Loucy (cell line): ENCODE data around the gene RIT2.

Experiments
- H2AFZ ChIP-seq: fragments of 200-600 bp; sonication (generic); 2 replicates; pipeline ENCODE4 v1.6.0; 2016; ENCODE audit warnings: antibody characterized with exemption, mild to moderate bottlenecking, low read length, moderate library complexity
- H3F3A ChIP-seq: fragments of 200-600 bp; 2 replicates; pipeline ENCODE4 v1.6.0; 2016; ENCODE audit warnings: antibody characterized with exemption, low read depth, mild to moderate bottlenecking
- H3K27me3 ChIP-seq: fragments of 200-600 bp; sonication (generic); 2 replicates; pipeline ENCODE4 v1.6.1; 2014; ENCODE audit warnings: low read length, mild to moderate bottlenecking; ENCODE audit not compliant: insufficient read depth, poor library complexity, severe bottlenecking
- H3K36me3 ChIP-seq: fragments of 200-600 bp; sonication (generic); 2 replicates; pipeline ENCODE4 v1.6.1; 2016; ENCODE audit warnings: low read length; ENCODE audit not compliant: insufficient read depth
- H3K4me1 ChIP-seq: fragments of 200-600 bp; sonication (generic); 2 replicates; pipeline ENCODE4 v1.5.1; 2014; ENCODE audit warnings: low read length, mild to moderate bottlenecking; ENCODE audit not compliant: insufficient read depth, poor library complexity, severe bottlenecking
- H3K4me2 ChIP-seq: fragments of 200-600 bp; sonication (generic); 2 replicates; pipeline ENCODE4 v1.6.0; 2014; ENCODE audit warnings: antibody characterized with exemption, low read length, low read depth, mild to moderate bottlenecking; ENCODE audit not compliant: poor library complexity, severe bottlenecking
- H3K4me3 ChIP-seq: fragments of 200-600 bp; sonication (generic); 2 replicates; pipeline ENCODE4 v1.5.1; 2014; ENCODE audit warnings: low read length, mild to moderate bottlenecking, mixed read lengths; ENCODE audit not compliant: poor library complexity, severe bottlenecking
- H3K79me2 ChIP-seq: fragments of 200-600 bp; sonication (generic); 2 replicates; pipeline ENCODE4 v1.6.1; 2014; ENCODE audit warnings: low read length; ENCODE audit not compliant: insufficient read depth
- H3K9ac ChIP-seq: fragments of 200-600 bp; sonication (generic); 2 replicates; pipeline ENCODE4 v1.6.0; 2014; ENCODE audit warnings: mild to moderate bottlenecking, low read depth, low read length, moderate library complexity; ENCODE audit not compliant: poor library complexity, severe bottlenecking
- H3K9me2 ChIP-seq: fragments of 200-600 bp; sonication (generic); replicated peaks from 2 replicates; pipeline ENCODE4 v1.6.1; 2016; ENCODE audit warnings: low read depth, low read length, mixed read lengths
- H3K9me3 ChIP-seq: fragments of 200-600 bp; sonication (generic); 2 replicates; pipeline ENCODE4 v1.6.1; 2014; ENCODE audit warnings: mild to moderate bottlenecking, antibody characterized with exemption, low read length, low read depth; ENCODE audit not compliant: insufficient read depth
- H4K20me1 ChIP-seq: fragments of 200-600 bp; sonication (generic); 2 replicates; pipeline ENCODE4 v1.6.0; 2014; ENCODE audit warnings: antibody characterized with exemption, low read length, mild to moderate bottlenecking; ENCODE audit not compliant: insufficient read depth, poor library complexity, severe bottlenecking
- EZH2phosphoT487 ChIP-seq: fragments of 200-600 bp; IDR thresholded peaks from 2 replicates; pipeline ENCODE4 v1.6.1; 2018; ENCODE audit warnings: antibody characterized with exemption, mild to moderate bottlenecking, moderate library complexity, borderline replicate concordance
- TF ChIP-seq, protein P1 (sequence below): fragments of 200-600 bp; sonication (generic); conservative IDR thresholded peaks from 2 replicates; pipeline ENCODE4 v1.5.1; 2014; ENCODE audit warnings: mild to moderate bottlenecking, antibody characterized with exemption, low read length

Gene RIT2

GRCh38 chr18:42778024-42778423 is 337.5 kb downstream of the RIT2 start:
- H2AFZ ChIP-seq = no peak overlapping the region
- TF ChIP-seq, protein P1, sequence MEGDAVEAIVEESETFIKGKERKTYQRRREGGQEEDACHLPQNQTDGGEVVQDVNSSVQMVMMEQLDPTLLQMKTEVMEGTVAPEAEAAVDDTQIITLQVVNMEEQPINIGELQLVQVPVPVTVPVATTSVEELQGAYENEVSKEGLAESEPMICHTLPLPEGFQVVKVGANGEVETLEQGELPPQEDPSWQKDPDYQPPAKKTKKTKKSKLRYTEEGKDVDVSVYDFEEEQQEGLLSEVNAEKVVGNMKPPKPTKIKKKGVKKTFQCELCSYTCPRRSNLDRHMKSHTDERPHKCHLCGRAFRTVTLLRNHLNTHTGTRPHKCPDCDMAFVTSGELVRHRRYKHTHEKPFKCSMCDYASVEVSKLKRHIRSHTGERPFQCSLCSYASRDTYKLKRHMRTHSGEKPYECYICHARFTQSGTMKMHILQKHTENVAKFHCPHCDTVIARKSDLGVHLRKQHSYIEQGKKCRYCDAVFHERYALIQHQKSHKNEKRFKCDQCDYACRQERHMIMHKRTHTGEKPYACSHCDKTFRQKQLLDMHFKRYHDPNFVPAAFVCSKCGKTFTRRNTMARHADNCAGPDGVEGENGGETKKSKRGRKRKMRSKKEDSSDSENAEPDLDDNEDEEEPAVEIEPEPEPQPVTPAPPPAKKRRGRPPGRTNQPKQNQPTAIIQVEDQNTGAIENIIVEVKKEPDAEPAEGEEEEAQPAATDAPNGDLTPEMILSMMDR = no peak
- no peak for TF ChIP-seq EZH2phosphoT487
- no peaks in the 10 kb centered on the region for H4K20me1 ChIP-seq
- no peaks in the 10 kb centered on the region for H3K4me1 ChIP-seq
- no peaks in the 10 kb centered on the region for H3F3A ChIP-seq
- no peak overlapping the region for H3K4me2 ChIP-seq
- no peak overlapping the region for H3K9ac ChIP-seq
- no peaks in the 10 kb centered on the region for H3K9me3 ChIP-seq
- no peaks in the 10 kb centered on the region for H3K9me2 ChIP-seq
- no peak overlapping the region for H3K4me3 ChIP-seq
- no peaks in the 10 kb centered on the region for H3K27me3 ChIP-seq
- H3K36me3 ChIP-seq = no peaks in the 10 kb centered on the region
- H3K79me2 ChIP-seq = no peaks in the 10 kb centered on the region

GRCh38 chr18:42773870-42774269 is 341.6 kb downstream of the RIT2 start:
- Histone ChIP-seq H3K4me2 (no peak overlapping the region), H3K79me2 (no peaks in the 10 kb centered on the region), H2AFZ (no peak overlapping the region), H3K4me3 (no peak overlapping the region), H3K36me3 (no peaks in the 10 kb centered on the region), H3K4me1 (no peaks in the 10 kb centered on the region), H3K9me3 (no peaks in the 10 kb centered on the region), H3K27me3 (no peaks in the 10 kb centered on the region), H3K9me2 (no peaks in the 10 kb centered on the region), H3F3A (no peaks in the 10 kb centered on the region), H4K20me1 (no peaks in the 10 kb centered on the region), H3K9ac (no peak overlapping the region)
- TF ChIP-seq, protein P1 = no peak
- TF ChIP-seq EZH2phosphoT487 = no peak

DNA sequence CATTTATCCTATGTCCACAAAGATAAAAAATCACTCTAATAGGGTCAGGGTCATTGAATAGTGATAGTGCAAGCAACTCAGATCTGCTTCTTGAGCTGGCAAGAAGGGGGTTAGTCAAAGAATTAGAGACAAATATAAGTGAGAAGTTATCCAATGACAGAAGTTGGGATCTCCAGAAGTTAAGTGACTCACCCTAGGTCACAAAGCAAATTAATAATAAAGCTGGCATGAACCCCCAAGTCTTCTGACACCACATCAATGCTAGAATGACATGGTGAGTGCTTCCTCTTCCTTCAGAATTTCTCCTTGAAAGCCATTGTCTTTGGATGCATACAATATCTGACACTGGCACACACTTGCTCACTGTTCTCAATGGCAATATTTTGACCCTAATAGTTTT is 343.5 kb downstream of the RIT2 start:
- H3K4me2 ChIP-seq = no peak overlapping the region
- no peaks in the 10 kb centered on the region for H3F3A ChIP-seq
- H3K36me3 ChIP-seq = no peaks in the 10 kb centered on the region
- no peaks in the 10 kb centered on the region for H4K20me1 ChIP-seq
- TF ChIP-seq, protein P1 = no peak
- TF ChIP-seq EZH2phosphoT487 = no peak
- no peaks in the 10 kb centered on the region for H3K9me3 ChIP-seq
- H3K4me3 ChIP-seq = no peak overlapping the region
- no peaks in the 10 kb centered on the region for H3K4me1 ChIP-seq
- no peak overlapping the region for H3K9ac ChIP-seq
- no peaks in the 10 kb centered on the region for H3K9me2 ChIP-seq
- no peak overlapping the region for H2AFZ ChIP-seq
- H3K79me2 ChIP-seq = no peaks in the 10 kb centered on the region
- no peaks in the 10 kb centered on the region for H3K27me3 ChIP-seq
